ENCODE data around the gene SSBP4. TPM values are rescaled to one million over a fixed set of nuclear protein-coding genes. Genes with fewer than 3 reads are reported as not detected.

The SSBP4 gene
- total and polyA plus RNA-seq, 9 of the 15 experiments (the other 6 are each of a cell fraction or from before 2014, with no cell fraction given), result 1.1 to 189 (median 39.0) TPM

GRCh38 chr19:18478545-18479311 is 59.5 kb downstream of the SSBP4 start (continued):
- TF ChIP-seq, protein P1, sequence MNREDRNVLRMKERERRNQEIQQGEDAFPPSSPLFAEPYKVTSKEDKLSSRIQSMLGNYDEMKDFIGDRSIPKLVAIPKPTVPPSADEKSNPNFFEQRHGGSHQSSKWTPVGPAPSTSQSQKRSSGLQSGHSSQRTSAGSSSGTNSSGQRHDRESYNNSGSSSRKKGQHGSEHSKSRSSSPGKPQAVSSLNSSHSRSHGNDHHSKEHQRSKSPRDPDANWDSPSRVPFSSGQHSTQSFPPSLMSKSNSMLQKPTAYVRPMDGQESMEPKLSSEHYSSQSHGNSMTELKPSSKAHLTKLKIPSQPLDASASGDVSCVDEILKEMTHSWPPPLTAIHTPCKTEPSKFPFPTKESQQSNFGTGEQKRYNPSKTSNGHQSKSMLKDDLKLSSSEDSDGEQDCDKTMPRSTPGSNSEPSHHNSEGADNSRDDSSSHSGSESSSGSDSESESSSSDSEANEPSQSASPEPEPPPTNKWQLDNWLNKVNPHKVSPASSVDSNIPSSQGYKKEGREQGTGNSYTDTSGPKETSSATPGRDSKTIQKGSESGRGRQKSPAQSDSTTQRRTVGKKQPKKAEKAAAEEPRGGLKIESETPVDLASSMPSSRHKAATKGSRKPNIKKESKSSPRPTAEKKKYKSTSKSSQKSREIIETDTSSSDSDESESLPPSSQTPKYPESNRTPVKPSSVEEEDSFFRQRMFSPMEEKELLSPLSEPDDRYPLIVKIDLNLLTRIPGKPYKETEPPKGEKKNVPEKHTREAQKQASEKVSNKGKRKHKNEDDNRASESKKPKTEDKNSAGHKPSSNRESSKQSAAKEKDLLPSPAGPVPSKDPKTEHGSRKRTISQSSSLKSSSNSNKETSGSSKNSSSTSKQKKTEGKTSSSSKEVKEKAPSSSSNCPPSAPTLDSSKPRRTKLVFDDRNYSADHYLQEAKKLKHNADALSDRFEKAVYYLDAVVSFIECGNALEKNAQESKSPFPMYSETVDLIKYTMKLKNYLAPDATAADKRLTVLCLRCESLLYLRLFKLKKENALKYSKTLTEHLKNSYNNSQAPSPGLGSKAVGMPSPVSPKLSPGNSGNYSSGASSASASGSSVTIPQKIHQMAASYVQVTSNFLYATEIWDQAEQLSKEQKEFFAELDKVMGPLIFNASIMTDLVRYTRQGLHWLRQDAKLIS (CRISPR knock-in tag; IDR thresholded peaks at IDR 0.05), result no peak
- TF ChIP-seq E2F8 (IDR thresholded peaks at IDR 0.05; ENCODE audit: low read depth, partially characterized antibody), result no peak
- no peak for TF ChIP-seq SMC3 (conservative IDR thresholded peaks at IDR 0.05; ENCODE audit: insufficient read depth, low read depth, low read length)
- no peak for TF ChIP-seq CSDE1 (IDR thresholded peaks at IDR 0.05)
- no peak for TF ChIP-seq BCL6 (CRISPR knock-in tag; IDR thresholded peaks at IDR 0.05)
- TF ChIP-seq ZNF445 (CRISPR knock-in tag; IDR thresholded peaks at IDR 0.05; ENCODE audit: low read depth), result no peak
- no peak for TF ChIP-seq CBFA2T2 (conservative IDR thresholded peaks at IDR 0.05)
- TF ChIP-seq ZNF384 (IDR thresholded peaks at IDR 0.05; ENCODE audit: low read depth, low read length), result no peak
- TF ChIP-seq ZNF707 (CRISPR knock-in tag; conservative IDR thresholded peaks at IDR 0.05), result no peak
- TF ChIP-seq, protein P2, sequence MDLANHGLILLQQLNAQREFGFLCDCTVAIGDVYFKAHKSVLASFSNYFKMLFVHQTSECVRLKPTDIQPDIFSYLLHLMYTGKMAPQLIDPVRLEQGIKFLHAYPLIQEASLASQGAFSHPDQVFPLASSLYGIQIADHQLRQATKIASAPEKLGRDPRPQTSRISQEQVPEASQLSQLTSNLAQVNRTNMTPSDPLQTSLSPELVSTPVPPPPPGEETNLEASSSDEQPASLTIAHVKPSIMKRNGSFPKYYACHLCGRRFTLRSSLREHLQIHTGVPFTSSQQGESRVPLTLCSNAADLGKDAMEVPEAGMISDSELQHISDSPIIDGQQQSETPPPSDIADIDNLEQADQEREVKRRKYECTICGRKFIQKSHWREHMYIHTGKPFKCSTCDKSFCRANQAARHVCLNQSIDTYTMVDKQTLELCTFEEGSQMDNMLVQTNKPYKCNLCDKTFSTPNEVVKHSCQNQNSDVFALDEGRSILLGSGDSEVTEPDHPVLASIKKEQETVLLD (IDR thresholded peaks at IDR 0.05), result no peak
- TF ChIP-seq HMG20A (CRISPR knock-in tag; conservative IDR thresholded peaks at IDR 0.05), result no peak
- no peak for TF ChIP-seq ZNF212 (CRISPR knock-in tag; IDR thresholded peaks at IDR 0.05)
- TF ChIP-seq ZNF778 (CRISPR knock-in tag; IDR thresholded peaks at IDR 0.05), result no peak
- TF ChIP-seq ZNF274 (IDR thresholded peaks at IDR 0.05; ENCODE audit: borderline replicate concordance, low read depth, low read length), result no peak
- TF ChIP-seq RCOR1 (IDR thresholded peaks at IDR 0.05; ENCODE audit: borderline replicate concordance in 1 of 2, low read depth in 2 of 2, low read length in 2 of 2), result peak in 1 of 2 experiments; percentile 41; a peak in 1 of 4 replicates
- TF ChIP-seq E2F3 (CRISPR knock-in tag; IDR thresholded peaks at IDR 0.05), result no peak
- no peak for TF ChIP-seq ZNF316 (IDR thresholded peaks at IDR 0.05)
- TF ChIP-seq XRCC3 (IDR thresholded peaks at IDR 0.05), result no peak
- no peak for TF ChIP-seq RUNX1 (IDR thresholded peaks at IDR 0.05; ENCODE audit: low read depth)
- TF ChIP-seq YBX1 (IDR thresholded peaks at IDR 0.05), result no peak
- no peak for TF ChIP-seq CREB3L1 (IDR thresholded peaks at IDR 0.05; ENCODE audit: borderline replicate concordance, low read depth)

All from K562 (cell line).